ENCODE data around the gene ANLN.
"Not testable (repeated sequence)": the region's sequence is repeated elsewhere in the genome, so short reads cannot be mapped to it uniquely, and the experiment has no call there.

The ANLN gene

GRCh38 chr7:36475011-36475342, 85.3 kb downstream of the ANLN start:
- intact Hi-C loops (cut with DNase I; ENCODE audit: low total_unique reads) = no loop called here
- DNase-seq = no peak
- no peak for TF ChIP-seq CTCF (IDR thresholded peaks at IDR 0.05)
- peaks cover 0 to 2% (median 0%) of the 10 kb centered on the region in 4 donors for H3K4me1 ChIP-seq
- no peaks in the 10 kb centered on the region for H3K27me3 ChIP-seq
- H3K36me3 ChIP-seq = no peaks in the 10 kb centered on the region
- H3K9me3 ChIP-seq = no peaks in the 10 kb centered on the region
- H3K4me3 ChIP-seq = no peak overlapping the region
- H3K27ac ChIP-seq = no peak overlapping the region

GRCh38 chr7:36475381-36475780, 85.7 kb downstream of the ANLN start:
- Histone ChIP-seq H3K4me1 (no peaks in the 10 kb centered on the region), H3K4me3 (no peak overlapping the region), H3K9me3 (no peaks in the 10 kb centered on the region), H3K27me3 (no peaks in the 10 kb centered on the region), H3K27ac (no peak overlapping the region), H3K36me3 (no peaks in the 10 kb centered on the region)
- intact Hi-C loops (cut with DNase I; ENCODE audit: low total_unique reads) = no loop called here
- no peak for DNase-seq
- no peak for TF ChIP-seq CTCF (IDR thresholded peaks at IDR 0.05)

- no peak for DNase-seq
- intact Hi-C loops (cut with DNase I; ENCODE audit: low total_unique reads) = no loop called here
- no peak for TF ChIP-seq CTCF (IDR thresholded peaks at IDR 0.05)
- no peaks in the 10 kb centered on the region for H3K27me3 ChIP-seq
- no peaks in the 10 kb centered on the region for H3K9me3 ChIP-seq
- H3K36me3 ChIP-seq = no peaks in the 10 kb centered on the region
- no peak overlapping the region for H3K4me3 ChIP-seq
- H3K27ac ChIP-seq = no peak overlapping the region
- no peaks in the 10 kb centered on the region for H3K4me1 ChIP-seq
These were observed 89.1 kb downstream of the ANLN start for GRCh38 chr7:36478745-36479144.

- H3K27ac ChIP-seq; H3K36me3 ChIP-seq; H3K9me3 ChIP-seq; H3K4me1 ChIP-seq; intact Hi-C loops (cut with DNase I; ENCODE audit: low total_unique reads); DNase-seq; H3K27me3 ChIP-seq; H3K4me3 ChIP-seq: not testable (repeated sequence)
These were observed 94.2 kb downstream of the ANLN start for GRCh38 chr7:36483853-36484252.

GRCh38 chr7:36484265-36484664, 94.6 kb downstream of the ANLN start:
- Histone ChIP-seq H3K27me3 (no peaks in the 10 kb centered on the region), H3K9me3 (no peaks in the 10 kb centered on the region), H3K27ac (no peak overlapping the region), H3K4me1 (no peaks in the 10 kb centered on the region), H3K4me3 (no peak overlapping the region), H3K36me3 (no peaks in the 10 kb centered on the region)
- intact Hi-C loops (cut with DNase I; ENCODE audit: low total_unique reads) = no loop called here
- TF ChIP-seq CTCF (IDR thresholded peaks at IDR 0.05) = no peak
- DNase-seq = no peak

GRCh38 chr7:36486336-36486735, 96.7 kb downstream of the ANLN start:
- no peak overlapping the region for H3K27ac ChIP-seq

More at GRCh38 chr7:36486336-36486735, 96.7 kb downstream of the ANLN start:
- Histone ChIP-seq H3K4me1 (peaks cover 0 to 3% (median 0%) of the 10 kb centered on the region in 4 donors), H3K9me3 (no peaks in the 10 kb centered on the region), H3K4me3 (no peak overlapping the region), H3K27me3 (no peaks in the 10 kb centered on the region), H3K36me3 (no peaks in the 10 kb centered on the region)
- DNase-seq = no peak
- intact Hi-C loops (cut with DNase I; ENCODE audit: low total_unique reads) = no loop called here
- no peak for TF ChIP-seq CTCF (IDR thresholded peaks at IDR 0.05)
